Nephron progenitor cell (in vitro differentiated cells): ENCODE results near the gene SLC66A2.

ENCODE experiments used
- DNase-seq: peaks from one replicate; pipeline ENCODE4 v3.0.0; 2021
- H3K27ac Mint-ChIP-seq: 2 replicates; pipeline ENCODE4 v1.8.0; 2021; ENCODE audit warnings: mild to moderate bottlenecking, moderate library complexity, mixed read lengths
- H3K27me3 Mint-ChIP-seq: 2 replicates; pipeline ENCODE4 v1.8.0; 2021; ENCODE audit warnings: mild to moderate bottlenecking, low read depth, mixed read lengths; ENCODE audit not compliant: poor library complexity
- H3K36me3 Mint-ChIP-seq: 2 replicates; pipeline ENCODE4 v1.8.0; 2021; ENCODE audit warnings: low read depth, mixed read lengths
- H3K4me1 Mint-ChIP-seq: 2 replicates; pipeline ENCODE4 v1.8.0; 2021; ENCODE audit warnings: mixed read lengths
- H3K4me3 Mint-ChIP-seq: 2 replicates; pipeline ENCODE4 v1.8.0; 2021; ENCODE audit warnings: mild to moderate bottlenecking, moderate library complexity, mixed read lengths
- H3K9me3 Mint-ChIP-seq: 2 replicates; pipeline ENCODE4 v1.8.0; 2021; ENCODE audit warnings: mild to moderate bottlenecking, moderate library complexity, mixed read lengths
- TF ChIP-seq, protein P1 (sequence below): fragments of 200-600 bp; sonication (generic); IDR thresholded peaks from 2 replicates; pipeline ENCODE4 v1.5.0; 2021; ENCODE audit warnings: antibody characterized with exemption

Gene SLC66A2

DNA sequence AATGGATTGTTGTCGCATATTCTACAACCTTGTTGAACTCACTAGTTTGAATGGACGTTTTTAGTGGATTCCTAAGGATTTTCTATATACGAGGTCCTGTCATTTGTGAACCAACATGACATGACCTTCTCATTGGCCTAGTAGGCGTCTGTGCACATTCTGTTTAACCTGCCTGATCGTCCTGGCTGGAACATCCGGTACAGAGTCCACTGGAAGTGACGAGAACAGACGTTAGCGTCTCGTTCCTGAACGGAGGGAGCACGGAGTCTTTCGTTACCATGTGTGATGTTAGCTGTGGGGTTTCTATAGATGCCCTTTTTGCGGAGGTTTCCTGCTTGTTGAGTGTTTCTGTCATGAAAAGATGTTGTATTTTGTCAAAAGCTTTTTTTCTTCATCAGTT lies 61.9 kb downstream of the SLC66A2 start:
- TF ChIP-seq, protein P1, sequence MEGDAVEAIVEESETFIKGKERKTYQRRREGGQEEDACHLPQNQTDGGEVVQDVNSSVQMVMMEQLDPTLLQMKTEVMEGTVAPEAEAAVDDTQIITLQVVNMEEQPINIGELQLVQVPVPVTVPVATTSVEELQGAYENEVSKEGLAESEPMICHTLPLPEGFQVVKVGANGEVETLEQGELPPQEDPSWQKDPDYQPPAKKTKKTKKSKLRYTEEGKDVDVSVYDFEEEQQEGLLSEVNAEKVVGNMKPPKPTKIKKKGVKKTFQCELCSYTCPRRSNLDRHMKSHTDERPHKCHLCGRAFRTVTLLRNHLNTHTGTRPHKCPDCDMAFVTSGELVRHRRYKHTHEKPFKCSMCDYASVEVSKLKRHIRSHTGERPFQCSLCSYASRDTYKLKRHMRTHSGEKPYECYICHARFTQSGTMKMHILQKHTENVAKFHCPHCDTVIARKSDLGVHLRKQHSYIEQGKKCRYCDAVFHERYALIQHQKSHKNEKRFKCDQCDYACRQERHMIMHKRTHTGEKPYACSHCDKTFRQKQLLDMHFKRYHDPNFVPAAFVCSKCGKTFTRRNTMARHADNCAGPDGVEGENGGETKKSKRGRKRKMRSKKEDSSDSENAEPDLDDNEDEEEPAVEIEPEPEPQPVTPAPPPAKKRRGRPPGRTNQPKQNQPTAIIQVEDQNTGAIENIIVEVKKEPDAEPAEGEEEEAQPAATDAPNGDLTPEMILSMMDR: no peak

GRCh38 chr18:79888016-79888415 lies 63.4 kb downstream of the SLC66A2 start:
- Mint-ChIP-seq H3K27me3 (peaks cover 2% of the 10 kb centered on the region), H3K4me3 (no peak overlapping the region), H3K27ac (no peak overlapping the region), H3K9me3 (peaks cover 65% of the 10 kb centered on the region), H3K4me1 (no peaks in the 10 kb centered on the region), H3K36me3 (peaks cover 9% of the 10 kb centered on the region)
- no peak for DNase-seq
- TF ChIP-seq, protein P1: no peak

More for the DNA sequence above, 61.9 kb downstream of the SLC66A2 start:
- no peak for DNase-seq
- H3K4me1 Mint-ChIP-seq: no peaks in the 10 kb centered on the region
- peaks cover 75% of the 10 kb centered on the region for H3K9me3 Mint-ChIP-seq
- no peak overlapping the region for H3K4me3 Mint-ChIP-seq
- no peak overlapping the region for H3K27ac Mint-ChIP-seq
- peaks cover 2% of the 10 kb centered on the region for H3K27me3 Mint-ChIP-seq
- H3K36me3 Mint-ChIP-seq: peaks cover 9% of the 10 kb centered on the region

- Mint-ChIP-seq H3K4me1 (no peaks in the 10 kb centered on the region), H3K27me3 (peaks cover 2% of the 10 kb centered on the region), H3K9me3 (peaks cover 60% of the 10 kb centered on the region), H3K4me3 (no peak overlapping the region), H3K27ac (no peak overlapping the region), H3K36me3 (peaks cover 9% of the 10 kb centered on the region)
- no peak for DNase-seq
- TF ChIP-seq, protein P1: no peak
Measured at GRCh38 chr18:79887181-79888000, 64.1 kb downstream of the SLC66A2 start.

- TF ChIP-seq, protein P1: no peak
- Mint-ChIP-seq H3K36me3 (peaks cover 8% of the 10 kb centered on the region), H3K9me3 (peaks cover 52% of the 10 kb centered on the region), H3K4me3 (no peak overlapping the region), H3K4me1 (no peaks in the 10 kb centered on the region), H3K27me3 (peaks cover 2% of the 10 kb centered on the region), H3K27ac (no peak overlapping the region)
- no peak for DNase-seq
Measured at GRCh38 chr18:79884963-79885728, 66.3 kb downstream of the SLC66A2 start.

DNA sequence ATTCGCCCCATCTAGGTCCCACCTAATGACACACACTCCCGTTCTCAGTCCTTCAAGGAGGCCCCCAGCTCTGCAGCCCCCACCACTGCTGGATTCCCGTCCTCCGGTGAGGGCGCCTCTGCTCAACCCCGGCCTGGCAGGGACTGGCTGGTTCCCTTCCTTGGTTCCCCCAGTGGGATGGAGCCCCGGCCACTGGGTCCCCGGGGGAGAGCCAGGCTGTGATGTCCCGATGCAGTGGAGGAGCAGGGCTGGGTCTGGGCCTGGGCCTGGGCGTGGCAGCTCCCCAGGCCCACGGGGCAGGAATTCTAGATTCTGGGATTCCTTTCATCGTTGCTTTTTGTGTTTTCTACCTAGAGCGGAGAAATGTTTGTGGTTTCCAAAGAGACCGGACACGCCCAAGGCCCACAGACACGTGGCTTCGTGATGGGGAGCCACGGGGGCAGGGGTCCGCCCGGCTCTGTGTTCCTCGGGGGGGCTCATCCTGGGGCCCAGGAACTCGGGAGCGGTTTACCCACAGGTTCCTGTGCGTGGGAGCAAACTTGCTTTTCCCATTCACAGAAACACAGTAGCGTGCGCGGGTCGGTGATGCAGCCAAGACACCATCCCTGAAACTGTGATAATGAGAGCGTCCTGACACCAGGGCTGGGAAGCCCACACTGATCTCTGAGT lies 67.0 kb downstream of the SLC66A2 start:
- H3K27ac Mint-ChIP-seq: no peak overlapping the region
- TF ChIP-seq, protein P1: no peak
- H3K9me3 Mint-ChIP-seq: peaks cover 51% of the 10 kb centered on the region
- H3K27me3 Mint-ChIP-seq: peaks cover 4% of the 10 kb centered on the region
- DNase-seq: no peak
- H3K36me3 Mint-ChIP-seq: peaks cover 11% of the 10 kb centered on the region
- no peaks in the 10 kb centered on the region for H3K4me1 Mint-ChIP-seq
- no peak overlapping the region for H3K4me3 Mint-ChIP-seq
